ENCODE results near the gene EML6.

Gene EML6

DNA sequence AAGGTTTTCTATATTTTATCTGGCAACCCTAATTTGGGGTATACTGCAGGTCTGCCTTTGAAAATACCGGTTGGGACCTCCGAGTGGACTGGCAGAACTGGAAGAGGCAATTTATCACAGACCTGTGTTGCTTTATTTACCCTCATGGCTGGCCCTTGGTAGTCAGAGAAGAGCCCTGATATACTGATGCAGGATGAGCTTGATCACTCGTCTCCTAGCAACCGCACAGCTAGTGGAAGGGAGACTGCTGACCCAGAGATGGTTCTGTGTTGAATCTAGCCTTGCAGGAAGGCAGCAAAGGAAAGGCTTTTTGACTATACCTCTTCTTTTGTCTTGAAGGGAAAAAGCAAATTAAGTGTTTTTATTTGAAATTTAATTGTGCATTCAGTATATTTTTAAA, 154.7 kb downstream of the EML6 start:
- no peak for DNase-seq (ENCODE audit: low spot score)
- no peak for FAIRE-seq

- DNase-seq (ENCODE audit: low spot score) (no peak), FAIRE-seq (no peak)
These were observed 155.6 kb downstream of the EML6 start for GRCh38 chr2:54879032-54879431.

DNA sequence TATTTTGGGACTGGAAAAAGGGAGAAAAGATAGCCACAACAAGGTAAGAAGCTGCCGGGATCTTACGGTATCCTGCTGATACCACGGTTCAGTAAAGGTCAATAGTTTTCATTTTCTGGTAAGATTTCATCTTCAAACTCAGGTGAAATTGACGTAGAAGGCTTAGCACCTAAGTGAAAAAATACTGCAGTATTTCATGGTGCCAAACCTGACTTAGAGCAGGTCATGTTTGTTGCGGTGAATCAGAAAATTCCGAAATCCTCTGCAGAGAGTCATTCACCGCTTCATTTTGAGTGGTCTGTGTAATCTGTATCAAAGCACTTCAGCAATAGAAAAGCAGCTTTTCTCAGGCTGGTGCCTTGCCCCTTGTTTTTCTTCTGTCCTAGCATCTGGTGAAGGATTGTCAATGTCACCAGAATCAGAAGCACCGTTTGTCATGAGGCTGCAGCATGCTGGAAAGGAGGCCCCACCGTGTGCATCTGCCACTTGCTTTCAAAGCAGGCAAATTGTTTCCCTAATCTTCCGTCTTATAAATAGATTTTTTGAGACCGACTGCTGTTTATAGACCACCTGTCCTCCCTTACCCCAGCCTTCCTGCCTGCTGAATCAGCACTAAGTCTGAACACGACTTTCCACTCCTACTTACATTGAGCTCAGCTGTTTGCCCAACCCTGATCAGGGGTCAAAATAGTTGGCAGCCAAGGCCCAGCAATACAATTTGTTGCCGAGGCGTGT, 156.3 kb downstream of the EML6 start:
- FAIRE-seq (no peak), DNase-seq (ENCODE audit: low spot score) (no peak)

DNA sequence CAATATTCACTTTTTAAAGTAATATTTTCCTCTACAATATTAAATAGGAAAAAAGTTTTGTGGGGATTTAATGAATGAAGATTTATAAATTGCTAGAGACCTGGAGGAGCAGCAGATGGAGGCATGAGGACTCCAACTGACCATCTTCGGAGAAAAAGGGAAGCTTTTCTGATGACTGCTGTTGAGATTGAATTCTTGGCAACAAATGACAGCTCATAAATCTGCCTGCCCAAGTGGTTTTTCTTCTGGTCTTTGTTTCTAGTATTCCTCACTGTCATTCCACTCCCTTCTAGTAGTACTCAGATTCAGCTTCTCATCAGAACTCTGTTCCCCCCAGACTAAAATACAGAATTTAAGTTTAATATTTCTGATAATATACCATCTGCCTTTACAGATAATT, 157.0 kb downstream of the EML6 start:
- no peak for FAIRE-seq

DNA sequence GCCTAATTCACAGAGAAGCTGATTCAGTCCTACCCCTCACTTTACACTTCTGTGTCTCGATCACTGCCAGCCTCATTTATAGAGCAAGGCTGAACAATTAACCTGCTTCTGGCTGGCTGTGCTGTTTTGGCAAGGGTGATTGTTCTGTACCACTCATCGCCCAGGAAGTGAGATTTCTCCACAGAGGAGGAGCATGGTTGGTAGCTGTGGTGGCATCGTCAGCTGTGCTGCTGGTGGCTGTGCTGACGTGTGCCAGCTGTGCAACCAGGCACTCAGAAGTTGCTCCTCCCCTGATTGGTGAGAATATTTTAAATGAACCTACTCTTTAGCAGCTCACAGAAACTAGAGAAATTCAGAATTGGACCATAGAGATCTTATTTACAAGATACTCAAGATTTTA, 158.3 kb downstream of the EML6 start:
- FAIRE-seq = no peak
- no peak for DNase-seq (ENCODE audit: low spot score)

More for the DNA sequence above, 157.0 kb downstream of the EML6 start:
- DNase-seq (ENCODE audit: low spot score) = no peak

DNA sequence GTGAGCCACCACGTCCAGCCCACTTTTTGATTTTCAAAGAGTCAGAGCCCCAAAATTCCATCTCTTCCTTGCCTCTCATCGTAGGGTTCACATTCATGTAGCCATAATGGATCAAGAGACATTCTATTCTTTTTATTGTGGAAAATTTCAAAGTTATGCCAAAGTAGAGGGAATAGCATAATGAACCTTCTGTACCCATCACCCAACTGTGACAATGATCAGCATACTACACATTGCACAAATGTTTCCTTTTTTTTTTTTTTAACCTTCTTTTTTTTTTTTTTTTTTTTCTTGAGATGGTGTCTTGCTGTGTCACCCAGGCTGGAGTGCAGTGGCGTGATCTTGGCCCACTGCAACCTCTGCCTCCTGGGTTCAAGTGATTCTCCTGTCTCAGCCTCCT, 162.4 kb downstream of the EML6 start:
- DNase-seq (ENCODE audit: low spot score) (no peak), FAIRE-seq (no peak)

GRCh38 chr2:54887850-54888545, 164.5 kb downstream of the EML6 start:
- no peak for DNase-seq (ENCODE audit: low spot score)
- peak; percentile 30 for FAIRE-seq

DNA sequence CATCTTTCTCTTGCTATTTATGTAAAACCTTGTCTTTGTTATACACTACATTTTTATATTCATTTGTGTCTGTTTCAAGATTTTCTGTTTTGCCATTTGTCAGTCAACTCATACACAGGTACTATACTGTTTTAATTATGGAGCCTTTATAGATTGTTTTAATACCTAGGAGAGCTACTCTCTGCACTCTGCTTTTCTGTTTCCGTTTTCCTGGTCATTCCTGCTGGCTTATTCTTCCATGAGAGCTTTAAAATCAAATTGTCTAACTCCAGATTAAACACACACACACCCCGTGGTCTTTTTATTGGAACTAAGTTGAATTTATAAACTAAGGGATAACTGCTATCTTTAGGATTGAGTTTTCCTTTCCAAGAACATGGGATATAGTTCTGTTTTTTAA, 165.6 kb downstream of the EML6 start:
- DNase-seq (ENCODE audit: low spot score) (no peak), FAIRE-seq (no peak)

GRCh38 chr2:54891909-54892308, 168.4 kb downstream of the EML6 start:
- FAIRE-seq (no peak), DNase-seq (ENCODE audit: low spot score) (no peak)

- DNase-seq (ENCODE audit: low spot score) (no peak), FAIRE-seq (no peak)
These were observed 171.0 kb downstream of the EML6 start for GRCh38 chr2:54894467-54894866.

DNA sequence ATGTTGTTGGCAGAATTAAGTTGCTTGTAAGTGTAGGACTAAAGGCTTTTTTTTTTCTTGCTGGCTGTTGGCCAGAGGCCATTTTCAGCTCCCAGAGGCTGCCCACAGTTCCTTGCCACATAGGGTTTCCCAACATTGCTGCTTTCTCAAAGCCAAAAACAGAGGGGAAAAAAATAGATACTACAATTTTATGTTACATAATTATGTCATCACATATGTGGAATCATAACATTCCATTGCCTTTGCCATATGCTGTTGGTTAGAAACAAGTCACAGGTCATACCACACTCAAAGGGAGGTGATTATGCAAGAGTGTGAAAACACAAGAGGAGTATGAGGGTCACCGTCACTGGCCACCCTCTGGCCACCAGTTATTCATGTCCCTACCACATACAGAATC, 172.3 kb downstream of the EML6 start:
- no peak for FAIRE-seq

GRCh38 chr2:54897420-54898310, 174.2 kb downstream of the EML6 start:
- DNase-seq (ENCODE audit: low spot score) (no peak), FAIRE-seq (no peak)

More for the DNA sequence above, 172.3 kb downstream of the EML6 start:
- DNase-seq (ENCODE audit: low spot score) = no peak

- FAIRE-seq (no peak), DNase-seq (ENCODE audit: low spot score) (no peak)
These were observed 175.2 kb downstream of the EML6 start for GRCh38 chr2:54898456-54899226.

- DNase-seq (ENCODE audit: low spot score) = no peak
- no peak for FAIRE-seq
These were observed 176.2 kb downstream of the EML6 start for GRCh38 chr2:54899576-54900200.

- FAIRE-seq = no peak
- no peak for DNase-seq (ENCODE audit: low spot score)
These were observed 177.9 kb downstream of the EML6 start for GRCh38 chr2:54901224-54901986.

- DNase-seq (ENCODE audit: low spot score) (no peak), FAIRE-seq (no peak)
These were observed 179.3 kb downstream of the EML6 start for GRCh38 chr2:54902763-54903162.

DNA sequence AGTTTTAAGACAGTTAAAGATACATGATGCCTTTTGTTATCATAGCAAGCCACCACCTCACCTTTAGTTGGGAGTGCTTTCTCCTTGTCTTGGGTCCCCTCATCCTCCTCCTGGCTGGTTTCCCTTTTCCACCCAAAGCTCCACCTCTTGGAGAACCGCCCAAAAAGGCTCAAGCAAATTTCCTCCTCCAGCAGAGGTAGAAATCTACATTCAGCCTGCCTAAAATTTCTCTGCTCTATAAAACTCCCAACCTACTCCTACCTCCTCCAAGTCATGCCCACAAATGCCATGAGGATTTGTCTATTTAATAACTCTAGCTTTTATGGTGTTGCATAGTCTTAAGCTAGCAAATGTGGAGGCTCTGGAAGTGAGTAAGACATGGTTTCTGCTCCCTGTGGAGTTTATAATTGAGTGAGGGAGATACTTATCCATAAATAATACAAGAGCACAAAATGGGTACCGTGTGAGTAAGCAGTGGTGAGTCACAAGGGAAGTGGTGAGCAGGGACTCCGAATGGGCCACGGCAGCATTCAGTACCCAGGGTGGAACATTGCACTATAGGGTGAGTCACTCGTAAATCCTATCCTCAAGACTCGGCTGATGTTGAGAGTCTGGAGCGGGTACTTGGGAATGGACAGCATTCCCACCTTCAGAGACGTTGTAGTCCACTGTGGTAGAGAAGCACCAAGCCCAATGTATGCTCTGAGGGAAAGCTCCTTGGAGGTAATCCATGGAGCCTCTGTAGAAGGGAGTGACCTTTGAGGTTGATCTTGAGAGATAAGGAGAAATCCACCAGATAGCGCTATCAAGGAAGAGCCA, 180.5 kb downstream of the EML6 start:
- DNase-seq (ENCODE audit: low spot score) = peak; percentile 97
- peak; percentile 65 for FAIRE-seq

- no peak for DNase-seq (ENCODE audit: low spot score)
- FAIRE-seq = no peak
These were observed 181.4 kb downstream of the EML6 start for GRCh38 chr2:54904836-54905235.

- DNase-seq (ENCODE audit: low spot score) (no peak), FAIRE-seq (no peak)
These were observed 183.3 kb downstream of the EML6 start for GRCh38 chr2:54906716-54907115.

Measured in urothelium cell line (cell line).